Trophoblast cell (in vitro differentiated cells and primary cell): Measurements from ENCODE around the gene KIAA0040.

Experiments used
- DNase-seq, 2 donors: peaks; one replicate each; pipeline ENCODE4 v3.0.0-alpha.2; 2016
- H2AFZ ChIP-seq: 2 replicates; pipeline ENCODE4 v1.6.1; 2013; ENCODE audit warnings: low read length, moderate library complexity, mild to moderate bottlenecking; ENCODE audit not compliant: insufficient read depth, poor library complexity
- H2AK5ac ChIP-seq: 2 replicates; pipeline ENCODE4 v1.6.1; 2013; ENCODE audit warnings: mild to moderate bottlenecking, low read length
- H2BK120ac ChIP-seq: 2 replicates; pipeline ENCODE4 v1.6.1; 2013; ENCODE audit warnings: low read length, mild to moderate bottlenecking, moderate library complexity; ENCODE audit not compliant: insufficient read depth, poor library complexity
- H2BK12ac ChIP-seq: 2 replicates; pipeline ENCODE4 v1.6.1; 2013; ENCODE audit warnings: mild to moderate bottlenecking, low read length, moderate library complexity
- H2BK5ac ChIP-seq: 2 replicates; pipeline ENCODE4 v1.6.1; 2013; ENCODE audit warnings: low read length, low read depth, moderate library complexity, mild to moderate bottlenecking; ENCODE audit not compliant: poor library complexity
- H3K14ac ChIP-seq: 2 replicates; pipeline ENCODE4 v1.6.1; 2013; ENCODE audit warnings: mild to moderate bottlenecking, low read length
- H3K18ac ChIP-seq: 2 replicates; pipeline ENCODE4 v1.6.1; 2013; ENCODE audit warnings: mild to moderate bottlenecking, low read length
- H3K23ac ChIP-seq: 2 replicates; pipeline ENCODE4 v1.6.1; 2013; ENCODE audit warnings: low read length
- H3K27ac ChIP-seq: 2 replicates; pipeline ENCODE4 v1.5.1; 2013; ENCODE audit warnings: low read depth, mild to moderate bottlenecking, inconsistent platforms, low read length, moderate library complexity
- H3K27me3 ChIP-seq: 2 replicates; pipeline ENCODE4 v1.6.1; 2013; ENCODE audit warnings: inconsistent platforms, mild to moderate bottlenecking, low read length, moderate library complexity; ENCODE audit not compliant: insufficient read depth
- H3K36me3 ChIP-seq, 2 experiments: 1 replicate in 1 of 2; 2 replicates in 1 of 2; pipeline ENCODE4 v1.6.1; 2013; ENCODE audit warnings: low read length in 2 of 2, mild to moderate bottlenecking in 2 of 2, moderate library complexity in 1 of 2; ENCODE audit not compliant: insufficient read depth in 2 of 2, control insufficient read depth in 1 of 2
- H3K4ac ChIP-seq: 2 replicates; pipeline ENCODE4 v1.6.1; 2013; ENCODE audit warnings: low read depth, mild to moderate bottlenecking, low read length, moderate library complexity
- H3K4me1 ChIP-seq, 2 experiments: 1 replicate in 1 of 2; 2 replicates in 1 of 2; pipeline ENCODE4 v1.6.1; 2013; ENCODE audit warnings: low read length in 2 of 2, mild to moderate bottlenecking in 2 of 2, moderate library complexity in 1 of 2; ENCODE audit not compliant: insufficient read depth in 2 of 2, control insufficient read depth in 1 of 2
- H3K4me2 ChIP-seq: 2 replicates; pipeline ENCODE4 v1.6.1; 2013; ENCODE audit warnings: inconsistent platforms, mild to moderate bottlenecking, low read length, moderate library complexity
- H3K4me3 ChIP-seq: 2 replicates; pipeline ENCODE4 v1.5.1; 2013; ENCODE audit warnings: mild to moderate bottlenecking, low read depth, low read length, inconsistent platforms
- H3K79me1 ChIP-seq: one replicate; pipeline ENCODE4 v1.6.1; 2013; ENCODE audit warnings: low read length
- H3K79me2 ChIP-seq: 2 replicates; pipeline ENCODE4 v1.6.1; 2013; ENCODE audit warnings: low read length, mild to moderate bottlenecking; ENCODE audit not compliant: control insufficient read depth, insufficient read depth, poor library complexity
- H3K9ac ChIP-seq: 2 replicates; pipeline ENCODE4 v1.6.1; 2013; ENCODE audit warnings: mild to moderate bottlenecking, low read length
- H3K9me3 ChIP-seq: 2 replicates; pipeline ENCODE4 v1.6.1; 2013; ENCODE audit warnings: low read depth, mild to moderate bottlenecking, control low read depth, inconsistent platforms, low read length; ENCODE audit not compliant: insufficient read depth
- H4K12ac ChIP-seq: 2 replicates; pipeline ENCODE4 v1.6.1; 2013; ENCODE audit warnings: low read depth, mild to moderate bottlenecking, low read length, moderate library complexity
- H4K8ac ChIP-seq: 2 replicates; pipeline ENCODE4 v1.6.1; 2013; ENCODE audit warnings: low read depth, mild to moderate bottlenecking, low read length, moderate library complexity
- H4K91ac ChIP-seq: one replicate; pipeline ENCODE4 v1.6.1; 2013; ENCODE audit warnings: low read depth, mild to moderate bottlenecking, low read length, moderate library complexity
- WGBS: extraction: QIAGEN DNeasy Blood & Tissue Kit; methylation state at CpG from one replicate; pipeline ENCODE4 v1.1.7; 2013; ENCODE audit warnings: missing lambda C conversion rate; ENCODE audit not compliant: insufficient read length, insufficient coverage; ENCODE audit errors: extremely low coverage; 5-methylcytosine and 5-hydroxymethylcytosine counted together

KIAA0040 gene

GRCh38 chr1:175166746-175167145 lies 25.8 kb downstream of the KIAA0040 start:
- Histone ChIP-seq H3K79me2 (no peaks in the 10 kb centered on the region), H3K4ac (no peak overlapping the region), H3K9ac (no peak overlapping the region), H2AFZ (no peak overlapping the region), H2BK120ac (no peak overlapping the region), H3K18ac (no peak overlapping the region), H3K4me3 (no peak overlapping the region), H3K27ac (no peak overlapping the region), H4K12ac (no peak overlapping the region), H3K9me3 (no peaks in the 10 kb centered on the region), H2BK12ac (no peak overlapping the region), H3K4me1 (peaks cover 0 to 7% of the 10 kb centered on the region in 2 experiments), H2BK5ac (no peak overlapping the region), H3K36me3 (peaks cover 26 to 48% of the 10 kb centered on the region in 2 experiments), H3K14ac (no peak overlapping the region), H3K23ac (no peak overlapping the region), H4K91ac (no peak overlapping the region), H3K79me1 (no peaks in the 10 kb centered on the region), H4K8ac (no peak overlapping the region), H3K27me3 (no peaks in the 10 kb centered on the region), H2AK5ac (no peak overlapping the region), H3K4me2 (no peak overlapping the region)
- WGBS = no CpG with 5 or more reads among the region's 5 CpGs
- no peak for DNase-seq

- no CpG with 5 or more reads among the region's 2 CpGs for WGBS
- Histone ChIP-seq H3K23ac (no peak overlapping the region), H3K27ac (no peak overlapping the region)
Measured at GRCh38 chr1:175164751-175165150, 27.8 kb downstream of the KIAA0040 start.

GRCh38 chr1:175163702-175164101 lies 28.9 kb downstream of the KIAA0040 start:
- no peak overlapping the region for H4K8ac ChIP-seq
- no CpG with 5 or more reads among the region's 4 CpGs for WGBS
- no peaks in the 10 kb centered on the region for H3K9me3 ChIP-seq
- H3K27me3 ChIP-seq = no peaks in the 10 kb centered on the region
- H2AK5ac ChIP-seq = no peak overlapping the region
- no peak overlapping the region for H2BK5ac ChIP-seq
- no peak overlapping the region for H2BK120ac ChIP-seq
- no peak overlapping the region for H3K4me2 ChIP-seq
- no peaks in the 10 kb centered on the region for H3K79me1 ChIP-seq
- no peaks in the 10 kb centered on the region for H3K79me2 ChIP-seq
- H3K27ac ChIP-seq = no peak overlapping the region
- no peak overlapping the region for H3K9ac ChIP-seq
- H3K18ac ChIP-seq = no peak overlapping the region
- no peak overlapping the region for H2AFZ ChIP-seq
- no peaks in the 10 kb centered on the region for H3K4me1 ChIP-seq
- H4K12ac ChIP-seq = no peak overlapping the region
- no peak overlapping the region for H2BK12ac ChIP-seq
- H4K91ac ChIP-seq = no peak overlapping the region
- H3K23ac ChIP-seq = no peak overlapping the region
- no peak overlapping the region for H3K4ac ChIP-seq
- no peak overlapping the region for H3K4me3 ChIP-seq
- no peak for DNase-seq
- H3K36me3 ChIP-seq = peaks cover 27 to 56% of the 10 kb centered on the region in 2 experiments
- no peak overlapping the region for H3K14ac ChIP-seq

More at GRCh38 chr1:175164751-175165150, 27.8 kb downstream of the KIAA0040 start:
- no peak overlapping the region for H4K91ac ChIP-seq
- no peaks in the 10 kb centered on the region for H3K79me2 ChIP-seq
- H3K4ac ChIP-seq = no peak overlapping the region
- no peak overlapping the region for H2BK12ac ChIP-seq
- H2AFZ ChIP-seq = no peak overlapping the region
- no peak for DNase-seq
- H3K36me3 ChIP-seq = peaks cover 28 to 52% of the 10 kb centered on the region in 2 experiments
- H3K9me3 ChIP-seq = no peaks in the 10 kb centered on the region
- no peak overlapping the region for H2AK5ac ChIP-seq
- H3K4me2 ChIP-seq = no peak overlapping the region
- H3K18ac ChIP-seq = no peak overlapping the region
- no peak overlapping the region for H4K8ac ChIP-seq
- H4K12ac ChIP-seq = no peak overlapping the region
- H3K14ac ChIP-seq = no peak overlapping the region
- no peak overlapping the region for H2BK120ac ChIP-seq
- H3K9ac ChIP-seq = no peak overlapping the region
- H3K4me3 ChIP-seq = no peak overlapping the region
- H3K27me3 ChIP-seq = no peaks in the 10 kb centered on the region
- H3K79me1 ChIP-seq = no peaks in the 10 kb centered on the region
- no peaks in the 10 kb centered on the region for H3K4me1 ChIP-seq
- H2BK5ac ChIP-seq = no peak overlapping the region

GRCh38 chr1:175162955-175163354 lies 29.6 kb downstream of the KIAA0040 start:
- Histone ChIP-seq H3K9ac (no peak overlapping the region), H3K4me1 (no peaks in the 10 kb centered on the region), H3K27ac (no peak overlapping the region), H3K18ac (no peak overlapping the region), H4K12ac (no peak overlapping the region), H3K4ac (no peak overlapping the region), H3K14ac (no peak overlapping the region), H4K8ac (no peak overlapping the region), H3K79me1 (no peaks in the 10 kb centered on the region), H2BK5ac (no peak overlapping the region), H3K4me2 (no peak overlapping the region), H2BK12ac (no peak overlapping the region), H4K91ac (no peak overlapping the region), H2AFZ (no peak overlapping the region), H3K79me2 (no peaks in the 10 kb centered on the region), H2BK120ac (no peak overlapping the region), H3K27me3 (no peaks in the 10 kb centered on the region), H3K23ac (no peak overlapping the region), H3K9me3 (no peaks in the 10 kb centered on the region), H3K4me3 (no peak overlapping the region), H2AK5ac (no peak overlapping the region), H3K36me3 (peaks cover 24 to 54% of the 10 kb centered on the region in 2 experiments)
- DNase-seq = no peak
- no CpG with 5 or more reads among the region's 4 CpGs for WGBS
